T-helper 9 cell (primary cell): Measurements from ENCODE around the gene BBS4.
"Not testable (repeated sequence)": the region's sequence is repeated elsewhere in the genome, so short reads cannot be mapped to it uniquely, and the experiment has no call there.

Source experiments
- DNase-seq: peaks from one replicate; pipeline ENCODE4 v3.0.0-alpha.2; 2020

Gene BBS4

DNA sequence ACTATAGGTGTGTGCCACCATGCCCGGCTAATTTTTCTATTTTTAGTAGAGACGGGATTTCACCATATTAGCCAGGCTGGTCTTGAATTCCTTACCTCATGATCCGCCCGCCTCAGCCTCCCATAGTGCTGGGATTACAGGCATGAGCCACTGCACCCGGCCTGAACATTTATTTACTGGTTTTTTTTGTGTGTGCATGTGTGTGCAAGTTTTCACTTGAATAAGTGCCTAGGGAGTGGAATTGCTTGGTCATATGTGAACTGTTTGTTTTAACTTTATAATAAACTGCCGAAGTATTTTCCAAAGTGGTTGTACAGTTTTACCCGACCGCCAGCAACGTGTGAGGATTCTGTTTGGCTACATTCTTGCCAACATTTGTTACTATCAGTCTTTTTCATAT lies 14.1 kb downstream of the BBS4 start:
- DNase-seq, result no peak

DNA sequence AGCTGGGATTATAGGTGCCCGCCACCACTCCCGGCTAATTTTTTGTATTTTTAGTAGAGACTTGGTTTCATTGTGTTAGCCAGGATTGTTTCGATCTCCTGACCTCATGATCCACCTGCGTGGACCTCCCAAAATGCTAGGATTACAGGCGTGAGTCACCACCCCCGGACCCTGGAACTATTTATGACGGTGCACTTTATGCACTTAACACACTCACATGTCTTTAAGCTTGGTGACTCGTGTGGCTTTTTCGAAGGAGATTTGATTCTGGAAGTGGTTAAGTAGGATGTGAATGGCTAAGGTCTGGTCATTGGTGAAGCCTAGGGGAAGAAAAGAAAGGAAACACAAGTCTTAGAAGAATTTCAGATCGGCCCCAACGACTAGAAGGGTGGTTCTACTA lies 20.3 kb downstream of the BBS4 start:
- DNase-seq, result no peak

DNA sequence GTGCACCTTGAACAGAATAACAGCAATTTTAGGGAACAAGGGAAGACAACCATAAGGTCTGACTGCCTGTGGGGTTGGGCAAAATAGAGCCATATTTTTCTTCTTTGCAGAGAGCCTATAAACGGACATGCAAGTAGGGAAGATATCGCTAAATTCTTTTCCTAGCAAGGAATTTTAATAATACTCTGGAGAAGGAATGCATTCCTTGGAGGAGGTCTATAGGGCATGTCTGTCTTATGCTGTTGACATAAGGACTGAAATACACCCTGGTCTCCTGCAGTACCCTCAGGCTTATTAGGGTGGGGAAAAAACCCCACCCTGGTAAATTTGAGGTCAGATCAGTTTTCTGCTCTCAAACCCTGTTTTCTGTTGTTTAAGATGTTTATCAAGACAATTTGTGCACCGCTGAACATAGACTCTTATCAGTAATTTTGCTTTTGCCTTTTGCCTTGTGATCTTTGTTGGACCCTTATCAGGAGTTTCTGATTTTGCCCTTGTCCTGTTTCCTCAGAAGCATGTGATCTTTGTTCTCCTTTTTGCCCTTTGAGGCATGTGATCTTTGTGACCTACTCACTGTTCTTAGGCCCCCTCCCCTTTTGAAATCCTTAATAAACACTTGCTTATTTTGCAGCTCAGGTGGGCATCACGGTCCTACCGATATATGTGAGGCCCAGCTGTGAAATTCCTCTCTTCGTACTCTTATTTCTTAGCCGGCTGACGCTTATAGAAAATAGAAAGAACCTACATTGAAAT lies 22.7 kb downstream of the BBS4 start:
- DNase-seq, result not testable (repeated sequence)

DNA sequence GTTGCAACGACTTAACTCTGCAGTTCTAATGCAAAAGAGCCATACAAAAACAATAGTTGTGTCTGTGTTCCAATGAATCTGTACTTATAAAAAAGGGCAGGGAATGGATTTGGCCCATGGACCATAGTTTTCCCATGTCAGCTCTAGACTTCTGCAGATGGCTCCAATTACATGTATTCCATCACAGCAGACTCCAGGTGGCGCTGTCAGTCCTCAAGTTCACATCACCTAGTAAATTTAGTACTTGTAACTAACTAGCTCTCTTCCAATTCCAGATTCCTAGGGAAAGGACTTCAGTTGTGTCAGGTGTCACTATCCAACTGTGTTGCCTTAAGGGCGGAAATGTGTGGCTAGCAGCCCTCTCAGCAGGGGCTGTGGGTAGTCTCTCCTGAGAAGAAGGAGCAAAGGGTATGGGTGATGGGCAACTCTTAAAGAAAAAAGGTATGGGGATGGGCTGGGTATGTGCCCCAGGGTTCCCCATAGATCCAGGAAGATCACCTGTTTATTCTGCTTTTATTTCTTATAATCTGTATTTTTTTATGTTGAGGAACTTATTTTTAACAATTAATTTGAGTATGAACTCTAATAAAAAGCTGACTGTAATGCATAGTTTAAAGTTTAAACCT lies 36.2 kb downstream of the BBS4 start:
- DNase-seq, result peak; percentile 57

DNA sequence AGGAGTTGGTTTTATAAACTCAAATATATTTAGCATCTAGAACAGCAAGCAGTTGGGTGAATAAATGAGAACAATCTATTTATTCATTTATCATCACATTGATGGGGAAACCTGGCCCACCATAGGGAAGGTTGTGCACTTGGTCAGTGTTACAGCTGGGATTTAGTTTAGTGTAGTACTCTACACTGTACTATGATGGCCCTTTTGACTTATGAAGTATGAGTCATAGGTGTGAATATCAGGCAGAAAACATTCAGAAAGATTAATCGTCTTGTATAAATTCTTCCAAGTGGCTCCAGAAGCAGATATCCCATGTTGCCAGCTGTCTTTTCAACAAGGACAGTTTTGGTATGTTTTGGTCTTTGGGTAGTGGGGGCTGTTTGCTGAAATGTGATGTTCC lies 38.0 kb downstream of the BBS4 start:
- no peak for DNase-seq

DNA sequence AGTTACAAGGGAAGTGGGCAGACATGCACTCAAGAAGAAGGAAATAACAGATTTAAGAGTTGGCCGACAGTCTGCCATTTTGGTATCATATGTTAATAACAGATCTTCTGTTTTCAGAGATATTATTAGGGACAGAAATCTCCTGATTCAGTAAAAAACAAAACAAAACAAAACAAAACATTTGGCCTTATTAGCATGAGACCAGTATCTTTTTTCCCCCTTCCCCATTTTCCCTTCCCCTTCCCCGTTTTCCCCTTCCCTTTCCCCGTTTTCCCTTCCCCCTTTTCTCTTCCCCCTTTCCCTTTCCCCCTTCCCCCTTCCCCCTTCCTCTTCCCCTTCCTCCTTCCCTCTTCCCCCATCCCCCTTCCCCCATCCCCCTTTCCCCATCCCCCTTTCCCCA lies 39.4 kb downstream of the BBS4 start:
- DNase-seq, result no peak

DNA sequence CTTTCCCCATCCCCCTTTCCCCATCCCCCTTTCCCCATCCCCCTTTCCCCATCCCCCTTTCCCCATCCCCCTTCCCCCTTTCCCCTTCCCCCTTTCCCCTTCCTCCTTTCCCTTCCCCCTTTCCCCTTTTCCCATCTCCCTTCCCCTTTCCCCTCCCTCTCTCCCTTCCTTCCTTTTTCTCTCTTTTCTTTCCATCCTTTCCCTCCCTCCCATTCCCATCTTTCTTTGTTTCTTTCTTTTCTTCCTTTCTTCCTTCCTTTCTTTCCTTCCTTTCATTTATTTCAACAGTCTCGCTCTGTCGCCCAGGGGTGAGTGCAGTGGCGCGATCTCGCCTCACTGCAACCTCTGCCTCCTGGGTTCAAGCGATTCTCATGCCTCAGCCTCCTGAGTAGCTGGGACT lies 39.8 kb downstream of the BBS4 start:
- DNase-seq, result not testable (repeated sequence)

DNA sequence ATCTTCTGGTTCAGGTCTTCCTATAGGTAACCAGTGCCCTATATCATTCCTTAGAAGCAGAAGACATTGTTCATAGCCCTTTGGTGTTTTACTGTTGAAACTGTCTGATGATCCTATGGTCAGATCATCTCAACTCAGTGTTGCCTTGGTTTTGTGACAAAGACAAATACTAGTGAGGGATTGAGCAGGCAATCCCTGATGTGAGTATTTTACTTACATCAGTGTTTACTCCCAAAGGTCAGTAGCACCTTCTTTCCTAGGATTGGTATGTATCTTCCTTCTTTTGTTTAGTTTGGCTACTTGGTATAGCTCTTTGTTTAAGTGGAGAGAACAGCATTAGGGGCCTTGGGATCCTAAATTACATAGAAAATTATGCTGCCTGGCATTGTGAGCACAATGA lies 41.1 kb downstream of the BBS4 start:
- no peak for DNase-seq

DNA sequence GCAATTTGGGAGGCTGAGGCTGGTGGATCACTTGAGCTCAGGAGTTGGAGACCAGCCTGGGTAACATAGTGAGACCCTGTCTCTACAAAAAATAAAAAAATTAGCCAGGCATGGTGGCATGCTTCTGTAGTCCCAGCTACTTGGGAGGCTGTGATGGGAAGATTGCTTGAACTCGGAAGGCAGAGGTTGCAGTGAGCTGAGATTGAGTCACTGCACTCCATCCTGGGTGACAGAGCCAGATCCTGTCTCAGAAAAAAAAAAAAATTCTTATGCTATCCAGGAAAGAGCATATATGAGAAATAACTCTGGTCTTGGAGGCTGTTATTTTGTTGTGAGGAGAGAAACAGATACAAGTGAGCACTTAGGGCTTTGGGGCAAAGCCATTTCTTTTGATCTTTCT lies 42.2 kb downstream of the BBS4 start:
- not testable (repeated sequence) for DNase-seq

DNA sequence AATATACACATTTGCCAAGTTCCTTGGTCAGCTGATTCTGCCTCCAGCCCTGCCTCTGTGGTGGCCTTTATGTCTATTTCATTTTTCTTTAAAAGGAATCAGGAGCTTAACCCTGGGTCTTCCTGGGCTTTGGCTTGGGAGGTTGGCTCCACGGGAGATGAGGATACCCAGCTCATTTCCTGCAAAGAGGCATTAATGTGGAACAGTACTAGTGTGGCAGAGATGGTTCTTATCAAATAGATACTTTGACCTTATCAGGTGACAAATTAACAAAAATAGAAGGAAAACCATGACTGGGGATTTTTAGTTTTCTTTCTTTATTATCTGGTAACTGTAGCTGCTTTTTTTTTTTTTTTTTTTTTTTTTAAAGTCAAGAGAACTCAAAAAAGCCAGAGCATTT lies 42.8 kb downstream of the BBS4 start:
- DNase-seq, result no peak

DNA sequence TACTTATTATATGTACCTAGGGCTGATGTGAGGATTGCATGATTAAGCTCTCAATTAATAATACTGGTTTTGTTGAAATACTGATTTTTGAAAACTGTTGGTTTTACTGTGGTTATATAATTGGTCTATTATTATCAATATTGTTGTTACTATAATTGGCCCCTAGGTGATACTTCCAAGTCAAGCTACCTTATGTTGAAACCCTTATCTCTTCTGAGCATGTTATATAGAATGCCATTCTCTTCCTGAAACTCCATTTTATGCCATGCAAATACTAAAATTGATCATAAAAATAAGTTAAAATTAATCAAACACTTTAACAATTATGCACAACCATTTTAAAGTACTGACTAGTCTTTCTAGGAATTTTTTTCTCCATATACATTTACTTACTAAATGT lies 46.1 kb downstream of the BBS4 start:
- DNase-seq, result no peak

DNA sequence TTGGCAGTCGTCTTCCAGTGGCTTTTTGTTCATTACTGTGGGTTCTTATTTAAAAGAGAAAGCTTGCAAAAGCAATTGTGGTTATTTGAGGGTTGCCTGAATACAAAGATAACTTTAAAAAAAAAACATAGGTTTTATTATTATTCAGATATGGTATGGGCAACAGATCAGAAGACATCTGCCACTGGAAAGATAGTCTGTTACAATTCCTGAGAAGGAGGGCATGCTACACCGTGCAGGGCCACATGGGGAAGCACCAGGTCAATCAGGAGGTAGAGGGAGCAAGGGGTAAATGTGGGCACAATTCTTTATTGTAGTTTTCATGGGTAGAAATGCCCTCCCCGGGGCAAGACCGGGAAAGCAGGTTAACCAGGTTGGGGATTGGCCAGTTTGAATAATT lies 46.5 kb downstream of the BBS4 start:
- no peak for DNase-seq

DNA sequence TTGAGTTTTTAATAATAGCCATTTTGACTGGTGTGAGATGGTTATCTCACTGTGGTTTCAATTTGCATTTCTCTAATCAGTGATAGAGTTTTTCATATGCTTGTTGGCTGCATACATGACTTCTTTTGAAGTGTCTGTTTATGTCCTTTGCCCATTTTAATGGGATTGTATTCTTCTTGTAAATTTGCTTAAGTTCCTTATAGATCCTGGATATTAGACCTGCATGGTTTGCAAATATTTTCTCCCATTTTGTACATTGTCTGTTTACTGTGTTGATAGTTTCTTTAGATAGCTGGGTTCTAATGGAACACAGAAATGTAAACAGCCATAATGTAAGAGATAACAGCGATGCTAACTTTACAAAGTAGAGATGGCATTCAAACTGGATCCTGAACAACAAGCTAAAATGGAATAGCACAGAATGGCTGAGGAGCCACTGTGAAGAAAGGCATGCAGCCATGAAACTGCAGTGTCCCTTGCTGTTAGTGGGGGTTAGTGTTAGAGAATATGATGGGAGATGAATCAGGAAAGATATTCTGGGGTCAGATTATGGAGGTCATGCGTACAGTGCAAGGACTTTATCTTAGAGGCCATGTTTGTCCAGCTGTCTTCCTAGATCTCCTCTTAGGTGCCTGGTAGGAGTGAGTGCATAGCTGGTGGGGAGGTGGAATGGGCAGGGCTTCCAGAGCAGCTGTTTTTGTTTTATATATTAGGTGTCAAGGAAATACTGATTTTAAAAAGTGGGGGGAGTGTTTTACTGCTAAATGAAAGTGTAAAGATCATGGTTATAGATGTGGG lies 48.1 kb downstream of the BBS4 start:
- DNase-seq, result no peak

DNA sequence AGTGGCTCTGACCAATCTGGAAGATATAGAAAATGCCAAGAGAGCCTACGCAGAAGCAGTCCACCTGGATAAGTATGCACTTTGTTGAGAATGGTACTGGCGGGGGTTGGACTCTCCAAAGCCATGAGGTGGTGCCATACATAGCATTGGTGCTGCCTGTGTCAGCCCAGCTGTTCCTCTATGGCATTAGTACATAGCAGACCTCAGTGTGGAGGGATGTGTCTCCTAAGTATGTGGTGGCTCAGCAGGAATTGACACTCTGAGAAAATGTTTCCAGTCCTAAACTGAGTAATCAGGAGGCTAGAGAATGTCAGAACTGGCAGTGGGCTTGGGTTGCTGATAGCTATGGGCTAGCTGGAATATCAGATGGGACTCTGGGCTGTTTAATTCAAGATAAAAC lies 49.1 kb downstream of the BBS4 start:
- DNase-seq, result no peak

DNA sequence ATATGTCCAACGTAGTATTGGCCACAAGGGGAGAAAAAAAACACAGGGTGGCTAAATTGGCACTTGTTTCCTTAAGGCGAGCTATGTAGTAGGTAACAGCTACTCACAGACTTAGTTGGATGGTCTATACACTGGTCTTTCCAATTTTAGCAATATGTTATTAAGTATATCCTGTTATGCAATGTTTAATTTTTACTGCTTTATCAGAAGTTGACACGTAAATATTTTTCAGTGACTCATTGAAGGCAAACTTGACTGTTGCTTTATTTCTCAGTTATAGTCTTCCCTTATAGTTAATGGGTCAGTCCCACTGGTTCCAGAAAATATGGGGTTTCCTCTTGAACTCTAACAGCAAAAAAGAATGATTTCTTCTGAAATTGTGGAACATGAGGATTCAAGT lies 51.1 kb downstream of the BBS4 start:
- DNase-seq, result no peak

DNA sequence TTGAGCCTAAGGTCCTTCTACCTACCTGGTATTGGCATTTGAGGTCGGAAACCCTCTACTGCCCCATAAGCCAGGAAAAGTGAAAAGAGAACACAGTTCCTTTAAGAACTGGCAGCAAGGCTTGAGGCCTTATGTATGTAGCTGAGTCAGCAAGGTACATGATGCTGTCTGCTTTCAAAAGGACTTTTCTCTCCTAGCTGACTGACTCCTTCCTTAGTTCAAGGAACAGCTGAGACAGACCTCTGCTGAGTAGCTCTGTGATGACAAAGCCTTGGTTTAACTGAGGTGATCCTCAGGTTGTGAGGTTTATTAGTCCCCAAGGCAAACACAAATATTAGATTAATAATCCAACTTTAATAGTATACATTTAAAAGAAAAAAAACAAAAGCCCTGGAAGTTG lies 51.7 kb downstream of the BBS4 start:
- DNase-seq, result no peak

DNA sequence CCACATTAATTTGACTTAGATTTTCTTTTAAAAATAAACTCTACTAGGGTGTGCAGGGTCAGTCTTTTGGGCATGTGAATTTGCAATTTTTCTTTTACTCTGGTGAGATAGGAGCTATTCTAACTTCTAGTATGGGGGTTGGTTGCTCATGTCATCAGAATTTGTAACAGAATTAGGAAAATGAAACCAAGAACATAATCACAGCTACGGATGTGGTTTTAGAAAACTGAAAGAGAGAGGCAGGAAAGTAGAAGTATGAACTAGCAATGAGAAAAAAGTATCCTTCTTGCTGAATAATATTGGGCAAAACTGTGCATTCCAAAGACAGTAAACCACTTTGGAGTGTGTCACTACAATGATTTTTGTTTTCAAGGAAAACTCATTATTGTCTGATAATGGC lies 54.2 kb downstream of the BBS4 start:
- no peak for DNase-seq

DNA sequence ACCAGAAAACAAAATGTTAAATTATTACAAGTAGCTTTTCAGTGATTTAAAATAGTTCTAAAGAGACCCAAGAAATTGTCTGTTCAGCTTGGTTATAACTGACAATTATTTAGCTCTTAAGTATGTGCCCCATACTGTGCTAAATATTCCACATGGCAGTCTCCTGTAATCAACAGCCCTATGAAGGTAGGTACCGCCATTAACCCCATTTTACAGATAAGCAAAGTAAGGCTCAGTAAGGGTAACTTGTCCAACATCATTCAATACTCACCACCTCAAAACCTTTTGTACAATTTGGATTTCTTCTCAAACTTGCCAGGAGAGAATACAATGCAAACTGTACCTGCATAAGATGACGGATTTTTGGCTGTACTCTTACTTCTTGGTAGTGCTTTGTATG lies 63.7 kb downstream of the BBS4 start:
- DNase-seq, result no peak

DNA sequence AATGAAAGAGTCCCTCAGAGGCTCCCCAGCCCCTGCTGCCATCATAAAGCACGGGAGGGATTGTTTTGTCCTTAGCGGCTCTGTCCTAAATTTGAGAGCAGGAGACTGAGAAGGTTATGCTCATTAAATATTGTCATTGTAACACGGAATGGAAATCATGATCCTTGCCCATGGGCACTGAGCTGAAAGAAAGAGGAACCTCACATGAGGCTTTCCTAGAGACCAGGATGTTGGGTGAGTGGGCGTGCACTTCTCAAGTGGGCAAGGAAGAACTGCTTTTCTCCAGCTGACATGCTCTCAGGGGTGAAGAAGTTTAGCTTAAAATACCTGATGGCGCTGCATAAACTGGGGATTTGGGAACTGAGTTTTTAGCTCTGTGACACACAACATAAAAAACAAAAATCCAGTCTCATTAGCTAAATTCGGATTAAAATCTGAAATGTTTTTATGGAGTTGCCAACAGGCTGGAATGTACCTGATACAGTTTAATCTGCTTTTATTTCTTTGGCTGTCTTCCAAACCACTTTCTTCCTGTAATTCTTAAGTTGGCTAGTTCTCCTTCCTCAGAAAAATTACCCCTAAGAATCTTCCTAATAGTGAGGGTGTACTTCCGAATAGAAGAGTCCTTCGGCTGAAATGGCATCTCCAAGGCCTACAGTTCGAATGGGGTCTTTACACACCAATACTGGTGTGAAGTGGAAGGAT lies 65.9 kb downstream of the BBS4 start:
- DNase-seq, result no peak

DNA sequence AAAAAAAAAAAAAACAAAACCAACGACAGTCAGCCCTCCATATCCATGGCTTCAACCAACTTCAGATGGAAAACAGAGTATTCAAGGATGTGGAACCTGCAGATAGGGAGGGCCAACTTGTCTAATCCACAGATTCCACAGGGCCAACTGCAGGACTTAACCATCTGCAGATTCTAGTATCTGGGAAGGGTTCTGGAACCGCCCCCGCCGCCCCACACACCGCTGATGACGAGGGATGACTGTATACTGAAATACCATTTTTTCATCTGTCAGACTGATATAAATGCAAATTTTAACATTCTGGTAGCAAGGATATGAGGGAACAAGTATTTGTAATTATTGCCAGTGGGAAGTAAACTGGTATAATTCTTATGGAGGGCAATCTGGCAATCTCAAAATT lies 68.1 kb downstream of the BBS4 start:
- DNase-seq, result no peak

DNA sequence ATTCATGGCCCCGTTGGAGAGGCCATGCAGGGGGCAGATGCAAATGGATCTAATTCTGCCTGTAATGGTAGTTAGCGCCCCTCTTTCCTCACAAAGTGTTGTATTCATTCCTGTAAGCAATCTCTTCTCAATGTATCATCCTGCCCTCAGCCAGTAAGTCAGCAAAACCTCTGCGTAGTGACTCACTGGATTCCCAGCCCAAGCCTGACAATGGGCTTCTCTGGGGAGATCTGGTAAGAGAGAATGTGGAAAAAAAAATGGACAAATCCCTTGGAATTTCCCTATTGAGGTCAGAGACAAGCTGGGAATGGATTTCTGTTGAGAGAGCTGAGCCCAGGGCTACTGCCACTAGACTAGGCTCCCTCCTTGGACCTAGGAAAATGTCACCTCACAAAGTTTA lies 72.2 kb downstream of the BBS4 start:
- no peak for DNase-seq

DNA sequence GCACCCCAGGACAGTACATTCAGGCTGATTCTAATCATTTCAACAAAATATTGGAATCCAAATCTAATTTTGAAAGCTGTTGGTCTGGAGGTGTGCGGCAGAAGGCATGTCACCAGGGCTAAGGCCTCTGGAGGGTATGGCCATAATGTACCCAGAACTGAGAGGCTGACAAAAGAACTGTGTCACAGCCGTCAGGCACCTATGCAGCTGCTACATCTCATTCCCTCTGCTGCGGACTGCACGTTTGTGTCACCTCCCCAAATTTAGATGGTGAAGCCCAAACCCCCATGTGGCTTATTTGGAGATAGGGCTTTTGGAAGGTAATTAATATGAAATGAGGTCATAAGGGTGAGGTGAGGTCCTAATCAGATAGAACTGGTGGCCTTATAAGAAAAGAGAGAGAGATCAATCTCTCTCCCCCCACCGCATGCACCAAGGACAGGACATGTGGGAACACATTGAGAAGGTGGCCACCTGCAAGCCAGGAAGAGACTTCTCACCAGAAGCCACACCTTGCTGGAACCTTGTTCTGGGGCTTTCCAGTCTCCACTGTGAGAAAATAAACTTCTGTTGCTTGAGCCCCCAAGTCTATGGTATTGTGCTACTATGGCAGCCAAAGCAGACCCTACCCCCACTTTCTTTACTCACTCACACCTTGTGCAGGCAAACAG lies 74.7 kb downstream of the BBS4 start:
- DNase-seq, result no peak

DNA sequence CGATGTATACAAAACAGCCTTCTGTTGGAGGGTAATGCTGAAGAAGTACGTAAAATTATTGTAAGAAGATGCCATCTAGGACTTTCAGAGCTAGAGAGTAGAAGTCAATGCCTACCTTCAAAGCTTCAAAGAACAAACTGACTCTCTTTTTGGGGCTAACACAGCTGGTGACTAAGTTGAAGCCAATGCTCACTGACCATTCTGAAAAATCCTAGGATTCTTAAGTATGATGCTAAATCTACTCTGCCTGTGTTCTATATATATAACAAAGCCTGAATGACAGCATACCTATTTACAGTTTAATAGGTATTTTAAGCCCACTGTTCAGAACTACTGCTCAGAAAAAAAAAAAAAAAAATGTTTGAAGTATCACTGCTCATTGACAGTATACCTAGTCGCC lies 78.6 kb downstream of the BBS4 start:
- no peak for DNase-seq
